ENCODE results near the gene FAM217B. TPM values are rescaled to one million over a fixed set of nuclear protein-coding genes. Genes with fewer than 3 reads are reported as not detected.

FAM217B gene
- total and polyA plus RNA-seq, 2 donors (not counting 1 experiment from before 2014, with no cell fraction given): 3.5 to 6.3 TPM

GRCh38 chr20:59958123-59958522 is 17.9 kb downstream of the FAM217B start, which contains the start of gene CDH26:
CDH26 (plus strand) TSS chr20:59958423; CDS start chr20:59958727, 304 bp downstream.
- Histone ChIP-seq H2AFZ (ENCODE audit: low read length) (no peak within 1 kb of the TSS), H3K9me3 (ENCODE audit: control insufficient read depth, insufficient read depth, low read depth, low read length) (no peaks in the 10 kb centered on the region), H3K4me1 (ENCODE audit: control insufficient read depth, extremely low read depth, insufficient read depth, low read length) (no peaks in the 10 kb centered on the region), H4K20me1 (ENCODE audit: control insufficient read depth, extremely low read depth, insufficient read depth, low read length) (no peaks in the 10 kb centered on the region), H3K36me3 (ENCODE audit: control insufficient read depth, insufficient read depth, low read length) (no peaks in the 10 kb centered on the region), H3K4me3 (replicated peaks in 1 of 4; ENCODE audit: control extremely low read depth in 1 of 4, insufficient read depth in 1 of 4, low read depth in 3 of 4, low read length in 4 of 4) (no peak within 1 kb of the TSS), H3K4me2 (ENCODE audit: extremely low read depth, insufficient read depth, low read length) (no peak within 1 kb of the TSS), H3K27me3 (ENCODE audit: control insufficient read depth, insufficient read depth, low read length) (no peaks in the 10 kb centered on the region), H3K79me2 (ENCODE audit: control insufficient read depth, insufficient read depth, low read length) (no peaks in the 10 kb centered on the region), H3K9ac (ENCODE audit: insufficient read depth, low read length) (no peak within 1 kb of the TSS), H3K27ac (ENCODE audit: insufficient read depth, low read length) (no peak within 1 kb of the TSS)
- no peak for TF ChIP-seq EZH2 (IDR thresholded peaks at IDR 0.05; ENCODE audit: low read length, missing control alignments)
- no peak for TF ChIP-seq CTCF (conservative IDR thresholded peaks at IDR 0.05 in 1 of 2, IDR thresholded peaks at IDR 0.05 in 1 of 2; ENCODE audit: low read depth in 1 of 2, low read length in 2 of 2)
- no peak for DNase-seq (ENCODE audit: low read depth in 2 of 2)

GRCh38 chr20:59958626-59959025 is 18.4 kb downstream of the FAM217B start:
- no peaks in the 10 kb centered on the region for H3K79me2 ChIP-seq (ENCODE audit: control insufficient read depth, insufficient read depth, low read length)
- no peak overlapping the region for H3K27ac ChIP-seq (ENCODE audit: insufficient read depth, low read length)
- no peak for DNase-seq (ENCODE audit: low read depth in 2 of 2)
- no peak overlapping the region for H3K4me3 ChIP-seq (replicated peaks in 1 of 4; ENCODE audit: control extremely low read depth in 1 of 4, insufficient read depth in 1 of 4, low read depth in 3 of 4, low read length in 4 of 4)
- H2AFZ ChIP-seq (ENCODE audit: low read length): no peak overlapping the region
- no peak for TF ChIP-seq EZH2 (IDR thresholded peaks at IDR 0.05; ENCODE audit: low read length, missing control alignments)
- no peak for TF ChIP-seq CTCF (conservative IDR thresholded peaks at IDR 0.05 in 1 of 2, IDR thresholded peaks at IDR 0.05 in 1 of 2; ENCODE audit: low read depth in 1 of 2, low read length in 2 of 2)
- no peaks in the 10 kb centered on the region for H3K36me3 ChIP-seq (ENCODE audit: control insufficient read depth, insufficient read depth, low read length)
- no peaks in the 10 kb centered on the region for H3K9me3 ChIP-seq (ENCODE audit: control insufficient read depth, insufficient read depth, low read depth, low read length)
- no peaks in the 10 kb centered on the region for H3K27me3 ChIP-seq (ENCODE audit: control insufficient read depth, insufficient read depth, low read length)
- no peak overlapping the region for H3K9ac ChIP-seq (ENCODE audit: insufficient read depth, low read length)
- no peak overlapping the region for H3K4me2 ChIP-seq (ENCODE audit: extremely low read depth, insufficient read depth, low read length)
- H4K20me1 ChIP-seq (ENCODE audit: control insufficient read depth, extremely low read depth, insufficient read depth, low read length): no peaks in the 10 kb centered on the region
- H3K4me1 ChIP-seq (ENCODE audit: control insufficient read depth, extremely low read depth, insufficient read depth, low read length): no peaks in the 10 kb centered on the region

GRCh38 chr20:59961423-59961822 is 21.2 kb downstream of the FAM217B start:
- Histone ChIP-seq H3K79me2 (ENCODE audit: control insufficient read depth, insufficient read depth, low read length) (no peaks in the 10 kb centered on the region), H3K27me3 (ENCODE audit: control insufficient read depth, insufficient read depth, low read length) (no peaks in the 10 kb centered on the region), H3K36me3 (ENCODE audit: control insufficient read depth, insufficient read depth, low read length) (no peaks in the 10 kb centered on the region), H4K20me1 (ENCODE audit: control insufficient read depth, extremely low read depth, insufficient read depth, low read length) (no peaks in the 10 kb centered on the region), H3K27ac (ENCODE audit: insufficient read depth, low read length) (no peak overlapping the region), H3K4me2 (ENCODE audit: extremely low read depth, insufficient read depth, low read length) (no peak overlapping the region), H3K9ac (ENCODE audit: insufficient read depth, low read length) (no peak overlapping the region), H3K9me3 (ENCODE audit: control insufficient read depth, insufficient read depth, low read depth, low read length) (no peaks in the 10 kb centered on the region), H3K4me1 (ENCODE audit: control insufficient read depth, extremely low read depth, insufficient read depth, low read length) (no peaks in the 10 kb centered on the region), H3K4me3 (replicated peaks in 1 of 4; ENCODE audit: control extremely low read depth in 1 of 4, insufficient read depth in 1 of 4, low read depth in 3 of 4, low read length in 4 of 4) (no peak overlapping the region), H2AFZ (ENCODE audit: low read length) (no peak overlapping the region)
- TF ChIP-seq CTCF (conservative IDR thresholded peaks at IDR 0.05 in 1 of 2, IDR thresholded peaks at IDR 0.05 in 1 of 2; ENCODE audit: low read depth in 1 of 2, low read length in 2 of 2): no peak
- no peak for TF ChIP-seq EZH2 (IDR thresholded peaks at IDR 0.05; ENCODE audit: low read length, missing control alignments)
- DNase-seq (ENCODE audit: low read depth in 2 of 2): no peak

Data from fibroblast of lung (primary cell).